ENCODE measurements around the gene HOXA11. TPM values are rescaled to one million over a fixed set of nuclear protein-coding genes. Genes with fewer than 3 reads are reported as not detected.
A peak's percentile ranks its signal among the peaks of the same experiment; 100 is the strongest.

Gene HOXA11
- total RNA-seq, 1 donor from 2014 or later: not detected

DNA sequence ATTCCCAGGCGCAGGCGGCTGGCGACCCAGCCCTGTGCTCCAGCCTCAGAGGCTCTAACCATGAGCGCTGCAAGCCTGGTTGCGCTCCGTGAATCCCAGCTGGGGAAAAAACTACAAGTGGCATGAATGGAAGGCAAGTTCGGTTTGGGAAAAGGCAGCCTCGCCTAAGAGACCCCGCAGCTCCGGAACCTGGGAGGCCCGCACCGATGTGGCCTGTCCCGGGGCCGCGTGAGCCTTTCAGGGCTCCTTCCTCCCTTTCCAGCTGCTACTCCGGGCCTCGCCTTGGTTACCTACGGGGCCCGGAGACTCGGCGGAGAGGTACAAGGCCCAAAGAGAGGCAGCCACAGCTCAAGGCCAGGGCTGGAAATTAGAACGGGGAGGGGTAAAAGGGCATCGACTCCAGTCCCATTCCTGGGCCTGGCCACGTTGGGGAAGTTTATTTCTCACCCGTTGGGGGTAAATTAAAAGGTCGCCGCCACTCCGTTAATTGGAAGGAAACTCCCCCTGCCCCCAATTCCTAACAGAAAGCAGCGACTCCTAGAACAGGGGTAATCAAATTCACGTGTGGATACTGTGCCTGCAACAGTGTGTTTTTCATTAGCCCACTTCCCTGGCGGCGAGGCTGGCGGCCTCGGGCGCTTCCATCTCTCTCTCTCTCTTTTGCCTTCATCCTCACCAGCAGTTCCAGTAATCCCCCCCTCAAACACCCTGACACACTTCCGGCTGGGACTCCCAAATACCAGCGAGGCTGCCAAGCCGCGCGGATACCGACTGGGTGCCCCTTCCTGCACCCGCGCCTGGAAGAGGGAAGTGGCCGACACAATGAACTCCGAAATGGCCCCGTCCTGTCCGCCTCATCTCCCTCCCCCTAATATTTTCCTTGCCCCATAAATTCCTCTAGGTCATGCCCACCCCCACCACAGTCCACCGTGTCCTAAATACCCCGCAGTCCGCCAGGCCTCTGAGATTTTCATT, 18.2 kb downstream of the HOXA11 start:
- peaks cover 9% of the 10 kb centered on the region for H3K4me1 Mint-ChIP-seq (ENCODE audit: low read depth)
- no peak overlapping the region for H3K4me3 Mint-ChIP-seq (ENCODE audit: unreplicated experiment)
- peaks cover 76% of the 10 kb centered on the region for H3K27me3 Mint-ChIP-seq (ENCODE audit: low read depth)
- DNase-seq (ENCODE audit: low spot score): peak; percentile 66
- no peak for TF ChIP-seq CTCF (IDR thresholded peaks at IDR 0.05)
- H3K27ac Mint-ChIP-seq (ENCODE audit: unreplicated experiment): no peak overlapping the region
- H3K9me3 Mint-ChIP-seq (ENCODE audit: low read depth): no peaks in the 10 kb centered on the region
- H3K36me3 Mint-ChIP-seq (ENCODE audit: low read depth): peaks cover 4% of the 10 kb centered on the region

DNA sequence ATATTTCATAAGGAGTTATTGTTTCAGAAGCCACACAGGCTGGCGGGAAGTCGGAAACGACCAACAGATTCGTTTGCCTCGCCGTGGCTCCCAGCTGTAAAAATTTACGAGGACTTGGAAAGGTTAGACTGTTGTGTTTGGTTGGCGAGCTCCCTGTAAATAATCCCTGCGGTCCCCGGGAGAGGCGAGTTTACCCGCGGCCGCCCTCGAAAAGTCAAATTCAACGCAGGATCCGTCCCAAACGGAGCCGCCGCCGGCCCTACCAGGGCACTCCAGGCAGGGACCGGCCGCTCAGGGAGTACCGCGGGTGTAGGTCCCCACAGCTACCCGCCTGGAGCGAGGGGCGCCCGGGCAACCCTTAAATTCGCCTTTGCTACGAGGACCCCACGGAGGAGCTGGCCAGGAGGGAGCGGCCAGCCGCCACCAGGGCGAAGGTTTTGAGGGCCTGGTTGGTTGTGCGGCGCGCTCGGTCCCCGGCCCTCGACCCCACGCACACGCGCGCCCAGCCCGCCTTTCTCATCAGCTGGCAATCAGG, 19.0 kb downstream of the HOXA11 start:
- Mint-ChIP-seq H3K4me1 (ENCODE audit: low read depth) (peaks cover 10% of the 10 kb centered on the region), H3K9me3 (ENCODE audit: low read depth) (no peaks in the 10 kb centered on the region), H3K4me3 (ENCODE audit: unreplicated experiment) (no peak overlapping the region), H3K36me3 (ENCODE audit: low read depth) (peaks cover 4% of the 10 kb centered on the region), H3K27ac (ENCODE audit: unreplicated experiment) (no peak overlapping the region), H3K27me3 (ENCODE audit: low read depth) (peaks cover 73% of the 10 kb centered on the region)
- TF ChIP-seq CTCF (IDR thresholded peaks at IDR 0.05): no peak
- DNase-seq (ENCODE audit: low spot score): no peak

DNA sequence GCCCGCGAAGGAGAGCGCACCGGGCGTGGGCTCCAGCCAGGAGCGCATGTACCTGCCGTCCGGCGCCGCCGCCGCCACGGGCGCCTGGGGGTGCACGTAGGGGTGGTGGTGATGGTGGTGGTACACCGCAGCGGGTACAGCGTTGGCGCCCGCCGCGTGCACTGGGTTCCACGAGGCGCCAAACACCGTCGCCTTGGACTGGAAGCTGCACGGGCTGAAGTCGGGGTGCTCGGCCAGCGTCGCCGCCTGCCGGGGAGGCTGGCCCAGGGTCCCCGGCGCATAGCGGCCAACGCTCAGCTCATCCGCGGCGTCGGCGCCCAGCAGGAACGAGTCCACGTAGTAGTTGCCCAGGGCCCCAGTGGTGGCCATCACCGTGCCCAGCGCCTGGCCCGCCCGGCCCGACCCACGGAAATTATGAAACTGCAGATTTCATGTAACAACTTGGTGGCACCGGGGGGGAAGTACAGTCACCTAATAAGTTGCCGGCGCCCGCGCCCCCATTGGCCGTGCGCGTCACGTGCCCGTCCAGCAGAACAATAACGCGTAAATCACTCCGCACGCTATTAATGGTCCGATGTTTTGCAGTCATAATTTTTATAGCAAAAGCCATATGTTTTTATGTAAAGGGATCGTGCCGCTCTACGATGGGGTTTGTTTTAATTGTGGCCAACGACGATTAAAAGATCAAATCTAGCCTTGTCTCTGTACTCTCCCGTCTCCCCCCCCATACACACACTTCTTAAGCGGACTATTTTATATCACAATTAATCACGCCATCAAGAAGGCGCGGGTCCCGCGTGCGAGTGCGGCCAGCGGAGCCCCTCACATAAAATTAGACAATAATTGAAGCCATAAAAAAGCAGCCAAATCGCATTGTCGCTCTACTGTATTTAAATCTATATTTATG, 19.7 kb downstream of the HOXA11 start, which contains the start of gene HOXA9:
HOXA9 (minus strand) TSS at position 449 of the 907 bp plus-strand sequence; CDS start at position 369, 80 bp downstream.
- TF ChIP-seq CTCF (IDR thresholded peaks at IDR 0.05): no peak
- peak; percentile 72 for DNase-seq (ENCODE audit: low spot score)
- Mint-ChIP-seq H3K4me3 (ENCODE audit: unreplicated experiment) (no peak within 1 kb of the TSS), H3K9me3 (ENCODE audit: low read depth) (no peaks in the 10 kb centered on the region), H3K4me1 (ENCODE audit: low read depth) (peaks cover 12% of the 10 kb centered on the region), H3K36me3 (ENCODE audit: low read depth) (peaks cover 4% of the 10 kb centered on the region), H3K27me3 (ENCODE audit: low read depth) (peaks cover 70% of the 10 kb centered on the region), H3K27ac (ENCODE audit: unreplicated experiment) (no peak within 1 kb of the TSS)

DNA sequence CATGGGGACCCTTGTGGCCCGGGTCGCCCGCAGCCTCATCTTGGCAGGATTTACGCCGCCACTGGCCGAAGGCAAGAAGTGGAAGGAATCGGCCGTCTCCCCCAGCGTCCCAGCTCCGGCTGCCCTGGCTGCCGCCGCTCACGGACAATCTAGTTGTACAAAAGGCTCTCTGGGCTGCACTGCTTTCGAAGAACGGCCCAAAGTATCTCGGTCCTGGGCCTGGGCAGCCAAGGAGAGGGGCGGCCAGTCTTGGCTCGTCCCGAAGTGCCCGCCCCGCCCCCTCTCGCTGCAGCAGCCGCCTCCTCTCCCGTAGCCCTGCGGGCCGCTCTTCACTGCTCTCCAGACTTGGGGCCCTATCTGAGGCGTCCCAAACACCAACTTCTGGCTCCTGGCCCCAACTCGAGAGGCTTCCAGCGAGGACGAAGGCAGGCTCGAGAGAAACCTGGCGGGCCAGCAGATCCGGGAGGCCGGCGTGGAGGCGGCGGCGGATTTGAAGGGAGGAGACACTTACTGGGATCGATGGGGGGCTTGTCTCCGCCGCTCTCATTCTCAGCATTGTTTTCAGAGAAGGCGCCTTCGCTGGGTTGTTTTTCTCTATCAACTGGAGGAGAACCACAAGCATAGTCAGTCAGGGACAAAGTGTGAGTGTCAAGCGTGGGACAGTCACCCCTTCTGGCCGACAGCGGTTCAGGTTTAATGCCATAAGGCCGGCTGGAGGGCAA, 20.5 kb downstream of the HOXA11 start:
- H3K27me3 Mint-ChIP-seq (ENCODE audit: low read depth): peaks cover 70% of the 10 kb centered on the region
- H3K4me1 Mint-ChIP-seq (ENCODE audit: low read depth): peaks cover 10% of the 10 kb centered on the region
- DNase-seq (ENCODE audit: low spot score): peak; percentile 74
- H3K36me3 Mint-ChIP-seq (ENCODE audit: low read depth): peaks cover 4% of the 10 kb centered on the region
- H3K9me3 Mint-ChIP-seq (ENCODE audit: low read depth): no peaks in the 10 kb centered on the region
- H3K27ac Mint-ChIP-seq (ENCODE audit: unreplicated experiment): no peak overlapping the region
- no peak overlapping the region for H3K4me3 Mint-ChIP-seq (ENCODE audit: unreplicated experiment)
- TF ChIP-seq CTCF (IDR thresholded peaks at IDR 0.05): no peak

Data from chondrocyte (in vitro differentiated cells).